ENCODE measurements around the gene ZDHHC7.

DNA sequence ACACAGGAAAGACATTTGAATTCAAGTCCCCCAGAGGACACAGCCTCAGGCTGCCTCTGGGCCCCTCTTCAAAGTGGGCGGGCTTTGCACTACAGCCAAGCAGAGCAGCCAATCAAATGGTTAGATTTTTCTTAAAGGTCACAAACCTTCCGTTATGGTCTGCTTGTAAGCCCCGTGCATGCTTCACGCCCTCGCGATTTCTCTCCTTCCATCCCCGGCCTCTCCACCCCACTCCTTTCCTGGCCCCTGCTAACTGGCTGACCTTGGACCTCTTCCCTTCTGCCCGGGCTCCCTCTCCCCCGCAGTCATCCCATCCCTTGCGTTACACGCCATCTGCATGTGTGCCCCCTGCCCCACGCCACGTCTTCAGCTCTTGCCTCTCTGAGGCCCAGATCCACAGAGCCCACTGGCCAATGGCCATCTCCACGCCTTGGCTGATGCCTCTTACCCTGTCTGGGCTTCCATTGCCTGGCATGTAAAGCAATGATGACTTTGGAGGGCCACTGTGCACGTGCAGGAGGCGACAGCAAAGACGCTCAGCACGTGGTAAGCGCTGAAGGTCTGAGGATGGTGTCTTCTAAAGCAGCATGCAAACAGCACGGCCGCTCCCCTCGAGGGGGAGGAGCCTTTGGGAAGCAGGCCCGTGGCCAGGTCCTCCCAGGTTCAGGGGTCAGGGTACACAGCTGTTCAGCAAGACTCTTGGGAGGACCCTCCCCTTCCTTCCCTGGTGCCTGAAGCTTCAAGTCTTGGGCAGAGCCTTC, 86.8 kb downstream of the ZDHHC7 start:
- TF ChIP-seq CTCF (conservative IDR thresholded peaks at IDR 0.05 in 1 of 2, IDR thresholded peaks at IDR 0.05 in 1 of 2; ENCODE audit: low read depth in 1 of 2, low read length in 2 of 2) (no peak), EZH2 (IDR thresholded peaks at IDR 0.05; ENCODE audit: low read length, missing control alignments) (no peak)
